PC-9 (cell line): Measurements from ENCODE around the gene ERC1.

Experiments used
- EZH2 ChIP-seq: fragments of 200-600 bp; sonication (generic); IDR thresholded peaks from 2 replicates; pipeline ENCODE4 v1.8.0; 2017; ENCODE audit warnings: antibody characterized with exemption, low read depth
- TF ChIP-seq, protein P1 (sequence below): fragments of 200-600 bp; sonication (generic); conservative IDR thresholded peaks from 2 replicates; pipeline ENCODE4 v1.6.1; 2017; ENCODE audit warnings: mixed run types, antibody characterized with exemption, mild to moderate bottlenecking, moderate library complexity

DNA sequence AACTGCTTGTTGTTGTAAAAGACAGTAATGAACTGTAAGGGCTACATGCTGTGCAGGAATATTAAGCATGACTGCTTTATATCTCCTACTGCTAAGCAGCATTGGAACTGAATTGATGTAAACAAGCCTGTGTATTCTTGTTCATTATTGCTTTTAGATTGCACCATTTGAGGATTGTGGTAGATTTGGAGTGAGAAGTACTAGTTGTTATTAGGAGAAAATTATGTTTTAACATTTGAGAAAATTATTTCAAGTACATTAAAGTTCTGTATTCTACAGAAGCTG, 212.7 kb downstream of the ERC1 start:
- TF ChIP-seq, protein P1, sequence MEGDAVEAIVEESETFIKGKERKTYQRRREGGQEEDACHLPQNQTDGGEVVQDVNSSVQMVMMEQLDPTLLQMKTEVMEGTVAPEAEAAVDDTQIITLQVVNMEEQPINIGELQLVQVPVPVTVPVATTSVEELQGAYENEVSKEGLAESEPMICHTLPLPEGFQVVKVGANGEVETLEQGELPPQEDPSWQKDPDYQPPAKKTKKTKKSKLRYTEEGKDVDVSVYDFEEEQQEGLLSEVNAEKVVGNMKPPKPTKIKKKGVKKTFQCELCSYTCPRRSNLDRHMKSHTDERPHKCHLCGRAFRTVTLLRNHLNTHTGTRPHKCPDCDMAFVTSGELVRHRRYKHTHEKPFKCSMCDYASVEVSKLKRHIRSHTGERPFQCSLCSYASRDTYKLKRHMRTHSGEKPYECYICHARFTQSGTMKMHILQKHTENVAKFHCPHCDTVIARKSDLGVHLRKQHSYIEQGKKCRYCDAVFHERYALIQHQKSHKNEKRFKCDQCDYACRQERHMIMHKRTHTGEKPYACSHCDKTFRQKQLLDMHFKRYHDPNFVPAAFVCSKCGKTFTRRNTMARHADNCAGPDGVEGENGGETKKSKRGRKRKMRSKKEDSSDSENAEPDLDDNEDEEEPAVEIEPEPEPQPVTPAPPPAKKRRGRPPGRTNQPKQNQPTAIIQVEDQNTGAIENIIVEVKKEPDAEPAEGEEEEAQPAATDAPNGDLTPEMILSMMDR = no peak
- TF ChIP-seq EZH2 = no peak
